Muscle layer of duodenum (tissue), 2 donors: ENCODE measurements around the gene HNF1B.

ENCODE experiments used
- H3K27ac ChIP-seq: one replicate; pipeline ENCODE4 v1.7.0; 2013; ENCODE audit warnings: mild to moderate bottlenecking, low read length
- H3K27me3 ChIP-seq: one replicate; pipeline ENCODE4 v1.7.0; 2013; ENCODE audit warnings: low read depth, mild to moderate bottlenecking, control low read depth, low read length
- H3K36me3 ChIP-seq, 2 donors: one replicate each; pipeline ENCODE4 v1.7.0; 2013; ENCODE audit warnings: low read length in 2 of 2, control low read depth in 1 of 2, mild to moderate bottlenecking in 1 of 2; ENCODE audit not compliant: insufficient read depth in 2 of 2, control insufficient read depth in 1 of 2
- H3K4me1 ChIP-seq, 2 donors: one replicate each; pipeline ENCODE4 v1.7.0; 2013; ENCODE audit warnings: low read length in 2 of 2, mild to moderate bottlenecking in 2 of 2, control low read depth in 1 of 2, moderate library complexity in 1 of 2; ENCODE audit not compliant: insufficient read depth in 2 of 2, control insufficient read depth in 1 of 2
- H3K4me3 ChIP-seq, 2 donors: one replicate each; pipeline ENCODE4 v1.7.0; 2013; ENCODE audit warnings: low read length in 2 of 2, low read depth in 1 of 2, mild to moderate bottlenecking in 1 of 2
- H3K9me3 ChIP-seq, 2 donors: one replicate each; pipeline ENCODE4 v1.7.0; 2013; ENCODE audit warnings: low read length in 2 of 2, control low read depth in 1 of 2, mild to moderate bottlenecking in 1 of 2; ENCODE audit not compliant: control insufficient read depth in 1 of 2
- donor health status: healthy.

Gene HNF1B

GRCh38 chr17:37779554-37779953 is 34.7 kb upstream of the HNF1B start:
- no peaks in the 10 kb centered on the region for H3K27me3 ChIP-seq
- H3K4me3 ChIP-seq: no peak overlapping the region
- H3K4me1 ChIP-seq: no peaks in the 10 kb centered on the region
- H3K36me3 ChIP-seq: no peaks in the 10 kb centered on the region
- H3K27ac ChIP-seq: no peak overlapping the region
- no peaks in the 10 kb centered on the region for H3K9me3 ChIP-seq

GRCh38 chr17:37774504-37774903 is 29.6 kb upstream of the HNF1B start:
- Histone ChIP-seq H3K4me3 (no peak overlapping the region), H3K9me3 (no peaks in the 10 kb centered on the region), H3K36me3 (no peaks in the 10 kb centered on the region), H3K27me3 (no peaks in the 10 kb centered on the region), H3K4me1 (no peaks in the 10 kb centered on the region), H3K27ac (no peak overlapping the region)

GRCh38 chr17:37772982-37773381 is 28.1 kb upstream of the HNF1B start:
- H3K27me3 ChIP-seq: no peaks in the 10 kb centered on the region
- peaks cover 2 to 3% of the 10 kb centered on the region in 2 donors for H3K9me3 ChIP-seq
- no peak overlapping the region for H3K4me3 ChIP-seq
- H3K36me3 ChIP-seq: no peaks in the 10 kb centered on the region
- H3K4me1 ChIP-seq: no peaks in the 10 kb centered on the region
- no peak overlapping the region for H3K27ac ChIP-seq

GRCh38 chr17:37770631-37771518 is 26.0 kb upstream of the HNF1B start:
- no peaks in the 10 kb centered on the region for H3K27me3 ChIP-seq
- peaks cover 2 to 3% of the 10 kb centered on the region in 2 donors for H3K9me3 ChIP-seq
- H3K27ac ChIP-seq: no peak overlapping the region
- H3K4me1 ChIP-seq: no peaks in the 10 kb centered on the region
- H3K4me3 ChIP-seq: no peak overlapping the region
- H3K36me3 ChIP-seq: no peaks in the 10 kb centered on the region

GRCh38 chr17:37769050-37769449 is 24.2 kb upstream of the HNF1B start:
- Histone ChIP-seq H3K27ac (no peak overlapping the region), H3K4me1 (no peaks in the 10 kb centered on the region), H3K9me3 (peaks cover 2 to 3% of the 10 kb centered on the region in 2 donors), H3K27me3 (no peaks in the 10 kb centered on the region), H3K4me3 (no peak overlapping the region), H3K36me3 (no peaks in the 10 kb centered on the region)

- Histone ChIP-seq H3K27ac (no peak overlapping the region), H3K36me3 (no peaks in the 10 kb centered on the region), H3K4me1 (no peaks in the 10 kb centered on the region), H3K4me3 (no peak overlapping the region), H3K27me3 (no peaks in the 10 kb centered on the region), H3K9me3 (peaks cover 2 to 3% of the 10 kb centered on the region in 2 donors)
These were observed 23.6 kb upstream of the HNF1B start for GRCh38 chr17:37768438-37768837.

- Histone ChIP-seq H3K4me1 (no peaks in the 10 kb centered on the region), H3K27me3 (no peaks in the 10 kb centered on the region), H3K27ac (no peak overlapping the region), H3K9me3 (peaks cover 2 to 3% of the 10 kb centered on the region in 2 donors), H3K4me3 (no peak overlapping the region), H3K36me3 (no peaks in the 10 kb centered on the region)
These were observed 22.1 kb upstream of the HNF1B start for GRCh38 chr17:37766971-37767370.

- H3K27me3 ChIP-seq: no peaks in the 10 kb centered on the region
- no peaks in the 10 kb centered on the region for H3K4me1 ChIP-seq
- H3K9me3 ChIP-seq: peaks cover 2 to 3% of the 10 kb centered on the region in 2 donors
- H3K27ac ChIP-seq: no peak overlapping the region
- no peaks in the 10 kb centered on the region for H3K36me3 ChIP-seq
- no peak overlapping the region for H3K4me3 ChIP-seq
These were observed 19.5 kb upstream of the HNF1B start for GRCh38 chr17:37764383-37764782.

- Histone ChIP-seq H3K4me1 (no peaks in the 10 kb centered on the region), H3K27me3 (no peaks in the 10 kb centered on the region), H3K36me3 (no peaks in the 10 kb centered on the region), H3K9me3 (no peaks in the 10 kb centered on the region), H3K27ac (no peak overlapping the region), H3K4me3 (no peak overlapping the region)
These were observed 17.8 kb upstream of the HNF1B start for GRCh38 chr17:37762666-37763065.

GRCh38 chr17:37761961-37762360 is 17.1 kb upstream of the HNF1B start:
- no peaks in the 10 kb centered on the region for H3K9me3 ChIP-seq
- H3K27me3 ChIP-seq: no peaks in the 10 kb centered on the region
- H3K36me3 ChIP-seq: no peaks in the 10 kb centered on the region
- no peak overlapping the region for H3K4me3 ChIP-seq
- no peaks in the 10 kb centered on the region for H3K4me1 ChIP-seq
- H3K27ac ChIP-seq: no peak overlapping the region

GRCh38 chr17:37761059-37761458 is 16.2 kb upstream of the HNF1B start:
- Histone ChIP-seq H3K27ac (no peak overlapping the region), H3K9me3 (no peaks in the 10 kb centered on the region), H3K4me1 (no peaks in the 10 kb centered on the region), H3K27me3 (no peaks in the 10 kb centered on the region), H3K4me3 (no peak overlapping the region), H3K36me3 (no peaks in the 10 kb centered on the region)
